Natural killer cell (primary cell): ENCODE measurements around the gene CTDP1. TPM values are rescaled to one million over a fixed set of nuclear protein-coding genes. Genes with fewer than 3 reads are reported as not detected.

ENCODE experiments used
- ATAC-seq, 3 donors: fragments of 150-1000 bp in 2 of 3; fragments of 200-7000 bp in 1 of 3; cut with Tn5 transposase; 1 replicate in 1 of 3; 2 replicates in 2 of 3; pipeline ENCODE4 v1.10.0; 2021; ENCODE audit warnings: mild to moderate bottlenecking in 2 of 3, moderate library complexity in 2 of 3
- DNase-seq, 2 donors: peaks; one replicate each; pipeline versions ENCODE4 v3.0.0 to v3.0.0-alpha.2; 2013 to 2021; ENCODE audit warnings: mixed read lengths in 1 of 2
- H3K27ac ChIP-seq: one replicate; pipeline ENCODE4 v1.5.1; 2013; ENCODE audit warnings: mild to moderate bottlenecking, low read length
- H3K27me3 ChIP-seq: one replicate; pipeline ENCODE4 v1.6.1; 2013; ENCODE audit warnings: low read length; ENCODE audit not compliant: control insufficient read depth, insufficient read depth
- H3K36me3 ChIP-seq: one replicate; pipeline ENCODE4 v1.6.1; 2013; ENCODE audit warnings: low read length; ENCODE audit not compliant: control insufficient read depth, insufficient read depth
- H3K4me1 ChIP-seq: one replicate; pipeline ENCODE4 v1.6.1; 2013; ENCODE audit warnings: low read length; ENCODE audit not compliant: control insufficient read depth, insufficient read depth
- H3K4me3 ChIP-seq: one replicate; pipeline ENCODE4 v1.5.1; 2013; ENCODE audit warnings: low read length
- H3K9me3 ChIP-seq: one replicate; pipeline ENCODE4 v1.6.1; 2013; ENCODE audit warnings: low read length; ENCODE audit not compliant: control insufficient read depth, insufficient read depth
- H3K27ac Mint-ChIP-seq, 2 donors: one replicate each; pipeline ENCODE4 v1.8.0; 2022; ENCODE audit warnings: mild to moderate bottlenecking in 2 of 2, mixed read lengths in 2 of 2, moderate library complexity in 1 of 2
- H3K27me3 Mint-ChIP-seq, 2 donors: one replicate each; pipeline ENCODE4 v1.8.0; 2022; ENCODE audit warnings: low read depth in 2 of 2, mixed read lengths in 2 of 2
- H3K36me3 Mint-ChIP-seq: one replicate; pipeline ENCODE4 v1.8.0; 2022; ENCODE audit warnings: mixed read lengths
- H3K4me1 Mint-ChIP-seq, 2 donors: one replicate each; pipeline ENCODE4 v1.8.0; 2022; ENCODE audit warnings: mixed read lengths in 2 of 2
- H3K4me3 Mint-ChIP-seq: one replicate; pipeline ENCODE4 v1.8.0; 2022; ENCODE audit warnings: mild to moderate bottlenecking, moderate library complexity, mixed read lengths
- H3K9me3 Mint-ChIP-seq, 2 donors: one replicate each; pipeline ENCODE4 v1.8.0; 2022; ENCODE audit warnings: mixed read lengths in 2 of 2
- CTCF ChIP-seq: fragments of 200-600 bp; IDR thresholded peaks from one replicate; pipeline ENCODE4 v1.8.0; 2022; ENCODE audit warnings: antibody characterized with exemption
- WGBS: methylation state at CpG from one replicate; pipeline ENCODE4 v1.1.7; 2013; ENCODE audit warnings: missing lambda C conversion rate; ENCODE audit not compliant: insufficient coverage; 5-methylcytosine and 5-hydroxymethylcytosine counted together
- intact Hi-C: fragments of 100-400 bp; cut with micrococcal nuclease; formaldehyde crosslinking; loops from one replicate; pipeline ENCODE4 v1.14.2; 2022
- total RNA-seq, 4 donors: library from RNA; stranded (reverse); fragments of 120-200 nt in 1 of 4; gene quantifications; one replicate each; pipeline versions ENCODE4 v1.2.3 to v1.2.4, GENCODE V29; 2013 to 2022

The CTDP1 gene
- total RNA-seq, 3 donors from 2014 or later (not counting 1 experiment from before 2014, with no cell fraction given): 66.9 to 89.4 (median 77.1) TPM

- Mint-ChIP-seq H3K4me3 (no peak overlapping the region), H3K9me3 (peaks cover 0 to 7% of the 10 kb centered on the region in 2 donors), H3K27ac (no peak overlapping the region), H3K27me3 (peaks cover 16 to 30% of the 10 kb centered on the region in 2 donors), H3K36me3 (no peaks in the 10 kb centered on the region), H3K4me1 (peaks cover 0 to 8% of the 10 kb centered on the region in 2 donors)
- Histone ChIP-seq H3K27ac (no peak overlapping the region), H3K4me3 (no peak overlapping the region), H3K9me3 (peaks cover 5% of the 10 kb centered on the region), H3K36me3 (no peaks in the 10 kb centered on the region), H3K4me1 (peaks cover 5% of the 10 kb centered on the region), H3K27me3 (peaks cover 2% of the 10 kb centered on the region)
- DNase-seq (no peak), ATAC-seq (no peak)
- intact Hi-C loops: no loop called here
- no peak for TF ChIP-seq CTCF
- 71% methylated on average over 99 of the region's 99 CpGs for WGBS
Measured at GRCh38 chr18:79637921-79638909, 41.4 kb upstream of the CTDP1 start.

GRCh38 chr18:79639072-79639829, 40.4 kb upstream of the CTDP1 start:
- Mint-ChIP-seq H3K36me3 (no peaks in the 10 kb centered on the region), H3K9me3 (no peaks in the 10 kb centered on the region), H3K4me3 (no peak overlapping the region), H3K4me1 (peaks cover 0 to 4% of the 10 kb centered on the region in 2 donors), H3K27me3 (peaks cover 16 to 30% of the 10 kb centered on the region in 2 donors), H3K27ac (no peak overlapping the region)
- Histone ChIP-seq H3K4me3 (no peak overlapping the region), H3K9me3 (no peaks in the 10 kb centered on the region), H3K36me3 (no peaks in the 10 kb centered on the region), H3K27me3 (peaks cover 2% of the 10 kb centered on the region), H3K4me1 (peaks cover 15% of the 10 kb centered on the region), H3K27ac (no peak overlapping the region)
- ATAC-seq (no peak), DNase-seq (no peak)
- 68% methylated on average over 9 of the region's 10 CpGs for WGBS
- no peak for TF ChIP-seq CTCF
- intact Hi-C loops: no loop called here

- no peak for TF ChIP-seq CTCF
- WGBS: 85% methylated on average over 21 of the region's 21 CpGs
Measured at GRCh38 chr18:79640064-79640672, 39.4 kb upstream of the CTDP1 start.

More at GRCh38 chr18:79640064-79640672, 39.4 kb upstream of the CTDP1 start:
- Mint-ChIP-seq H3K4me1 (peaks cover 0 to 5% of the 10 kb centered on the region in 2 donors), H3K27ac (no peak overlapping the region), H3K36me3 (no peaks in the 10 kb centered on the region), H3K9me3 (no peaks in the 10 kb centered on the region), H3K27me3 (peaks cover 16 to 30% of the 10 kb centered on the region in 2 donors), H3K4me3 (no peak overlapping the region)
- ATAC-seq (no peak), DNase-seq (no peak)
- no peaks in the 10 kb centered on the region for H3K9me3 ChIP-seq
- H3K4me1 ChIP-seq: peaks cover 17% of the 10 kb centered on the region
- no peak overlapping the region for H3K4me3 ChIP-seq
- H3K27me3 ChIP-seq: peaks cover 2% of the 10 kb centered on the region
- no peak overlapping the region for H3K27ac ChIP-seq
- H3K36me3 ChIP-seq: no peaks in the 10 kb centered on the region
- intact Hi-C loops: loop anchor here (10.0 kb wide), 1 partner anchor 115 kb away; no protein-coding TSS in a partner anchor
